ENCODE measurements around the gene KRTAP29-1.
"Not testable (repeated sequence)": the region's sequence is repeated elsewhere in the genome, so short reads cannot be mapped to it uniquely, and the experiment has no call there.

The KRTAP29-1 gene

DNA sequence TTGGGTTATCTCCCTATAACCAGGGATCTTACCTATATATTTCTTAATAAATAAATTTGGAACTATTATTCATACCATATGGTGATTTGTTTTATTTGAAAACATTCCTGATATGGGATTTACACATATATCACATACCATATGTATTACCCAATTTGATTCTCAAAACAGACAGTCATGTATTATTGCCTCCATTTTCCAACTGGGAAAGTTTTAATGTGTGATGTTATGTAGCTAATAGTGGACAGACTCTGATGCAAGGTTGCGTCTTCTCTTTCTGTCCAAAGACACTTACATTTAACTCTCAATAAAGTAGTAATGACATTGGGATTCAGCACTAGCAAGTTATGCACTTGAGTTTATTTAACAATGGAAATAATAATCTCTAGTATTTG is 46.4 kb downstream of the KRTAP29-1 start:
- no peak overlapping the region for H3K4me3 ChIP-seq (ENCODE audit: low read depth, low read length)
- TF ChIP-seq, protein P1, sequence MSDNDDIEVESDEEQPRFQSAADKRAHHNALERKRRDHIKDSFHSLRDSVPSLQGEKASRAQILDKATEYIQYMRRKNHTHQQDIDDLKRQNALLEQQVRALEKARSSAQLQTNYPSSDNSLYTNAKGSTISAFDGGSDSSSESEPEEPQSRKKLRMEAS (IDR thresholded peaks at IDR 0.05; ENCODE audit: low read depth, low read length) = no peak
- TF ChIP-seq, protein P2, sequence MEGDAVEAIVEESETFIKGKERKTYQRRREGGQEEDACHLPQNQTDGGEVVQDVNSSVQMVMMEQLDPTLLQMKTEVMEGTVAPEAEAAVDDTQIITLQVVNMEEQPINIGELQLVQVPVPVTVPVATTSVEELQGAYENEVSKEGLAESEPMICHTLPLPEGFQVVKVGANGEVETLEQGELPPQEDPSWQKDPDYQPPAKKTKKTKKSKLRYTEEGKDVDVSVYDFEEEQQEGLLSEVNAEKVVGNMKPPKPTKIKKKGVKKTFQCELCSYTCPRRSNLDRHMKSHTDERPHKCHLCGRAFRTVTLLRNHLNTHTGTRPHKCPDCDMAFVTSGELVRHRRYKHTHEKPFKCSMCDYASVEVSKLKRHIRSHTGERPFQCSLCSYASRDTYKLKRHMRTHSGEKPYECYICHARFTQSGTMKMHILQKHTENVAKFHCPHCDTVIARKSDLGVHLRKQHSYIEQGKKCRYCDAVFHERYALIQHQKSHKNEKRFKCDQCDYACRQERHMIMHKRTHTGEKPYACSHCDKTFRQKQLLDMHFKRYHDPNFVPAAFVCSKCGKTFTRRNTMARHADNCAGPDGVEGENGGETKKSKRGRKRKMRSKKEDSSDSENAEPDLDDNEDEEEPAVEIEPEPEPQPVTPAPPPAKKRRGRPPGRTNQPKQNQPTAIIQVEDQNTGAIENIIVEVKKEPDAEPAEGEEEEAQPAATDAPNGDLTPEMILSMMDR (IDR thresholded peaks at IDR 0.05; ENCODE audit: low read depth, low read length) = no peak
- TF ChIP-seq POLR2A (IDR thresholded peaks at IDR 0.05; ENCODE audit: extremely low read depth, insufficient read length) (no peak), MYC (IDR thresholded peaks at IDR 0.05; ENCODE audit: low read depth, low read length) (no peak)
- DNase-seq (ENCODE audit: low read depth) = no peak

GRCh38 chr17:41255381-41256290 is 47.0 kb downstream of the KRTAP29-1 start, which contains the start of gene KRTAP9-9:
Gene KRTAP9-9, plus strand, starts transcription at chr17:41255384.
- H3K4me3 ChIP-seq (ENCODE audit: low read depth, low read length); DNase-seq (ENCODE audit: low read depth): not testable (repeated sequence)

GRCh38 chr17:41254861-41255260 is 47.8 kb downstream of the KRTAP29-1 start:
- TF ChIP-seq, protein P2 (IDR thresholded peaks at IDR 0.05; ENCODE audit: low read depth, low read length) = no peak
- TF ChIP-seq MYC (IDR thresholded peaks at IDR 0.05; ENCODE audit: low read depth, low read length) (no peak), POLR2A (IDR thresholded peaks at IDR 0.05; ENCODE audit: extremely low read depth, insufficient read length) (no peak)
- TF ChIP-seq, protein P1 (IDR thresholded peaks at IDR 0.05; ENCODE audit: low read depth, low read length) = no peak
- H3K4me3 ChIP-seq (ENCODE audit: low read depth, low read length) = no peak overlapping the region
- no peak for DNase-seq (ENCODE audit: low read depth)
